Activated gamma-delta T cell treated with Interleukin-2 at 50 U/mL for 16 hours (primary cell): ENCODE measurements around the gene TTC29.
"Not testable (repeated sequence)": the region's sequence is repeated elsewhere in the genome, so short reads cannot be mapped to it uniquely, and the experiment has no call there.

Experiments used
- DNase-seq: peaks from one replicate; pipeline ENCODE4 v3.0.0-alpha.2; 2020

Gene TTC29

DNA sequence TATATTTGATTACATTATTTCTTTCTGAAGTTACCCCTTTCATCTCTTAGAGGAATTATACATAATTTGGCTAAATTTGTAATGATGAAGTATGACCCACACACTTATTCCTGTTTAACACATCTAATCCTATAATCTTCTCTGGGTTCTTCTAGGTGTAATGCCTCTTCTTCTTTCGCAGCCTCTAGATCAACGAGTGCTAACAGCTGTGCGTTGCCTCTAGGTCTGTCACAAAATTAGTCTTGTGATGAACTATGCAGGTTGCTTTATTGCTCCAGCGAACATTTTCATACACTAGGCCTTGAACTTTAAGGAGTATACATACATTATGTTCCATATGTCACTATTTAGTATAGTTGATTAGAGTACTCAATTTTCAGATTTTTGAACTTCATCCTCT, 89.9 kb downstream of the TTC29 start:
- no peak for DNase-seq

DNA sequence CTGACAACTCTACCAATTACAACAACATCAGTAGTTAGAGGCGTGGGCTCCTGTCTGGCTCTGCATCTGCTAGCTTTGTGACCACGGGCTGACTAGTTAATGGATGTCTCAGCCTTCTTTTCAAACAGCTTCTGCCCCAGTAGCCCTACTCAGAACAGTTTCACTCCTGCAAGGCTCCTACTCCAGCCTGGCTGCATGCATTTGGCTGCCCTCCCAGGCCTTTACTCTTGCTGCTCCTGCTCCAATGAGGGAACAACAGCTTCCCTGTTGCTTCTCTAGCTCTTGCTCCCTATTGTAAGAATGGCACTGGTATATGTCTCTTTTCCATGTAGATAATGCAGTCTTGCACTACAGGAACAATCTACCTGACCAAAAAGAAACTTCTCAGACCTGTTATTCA, 93.3 kb downstream of the TTC29 start:
- DNase-seq, result no peak

DNA sequence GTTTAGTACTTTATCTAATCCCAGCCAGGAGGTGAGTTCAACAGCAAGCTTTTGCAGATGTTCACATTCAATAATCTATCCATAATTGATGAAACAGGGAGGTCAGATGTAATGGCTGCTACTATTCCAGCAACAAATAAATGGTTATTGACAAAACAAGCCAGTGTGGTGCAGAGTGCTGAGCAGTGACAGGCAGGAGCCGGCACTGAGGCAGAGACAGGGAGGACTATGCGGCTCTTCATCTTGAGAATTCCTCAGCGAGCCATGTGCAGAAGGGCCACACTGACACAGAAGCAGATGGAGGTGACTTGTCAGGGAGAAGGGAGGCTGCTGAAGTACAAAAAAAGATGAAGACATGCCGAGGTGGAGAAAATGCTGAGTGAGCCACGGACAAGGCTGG, 98.3 kb downstream of the TTC29 start:
- DNase-seq, result no peak

DNA sequence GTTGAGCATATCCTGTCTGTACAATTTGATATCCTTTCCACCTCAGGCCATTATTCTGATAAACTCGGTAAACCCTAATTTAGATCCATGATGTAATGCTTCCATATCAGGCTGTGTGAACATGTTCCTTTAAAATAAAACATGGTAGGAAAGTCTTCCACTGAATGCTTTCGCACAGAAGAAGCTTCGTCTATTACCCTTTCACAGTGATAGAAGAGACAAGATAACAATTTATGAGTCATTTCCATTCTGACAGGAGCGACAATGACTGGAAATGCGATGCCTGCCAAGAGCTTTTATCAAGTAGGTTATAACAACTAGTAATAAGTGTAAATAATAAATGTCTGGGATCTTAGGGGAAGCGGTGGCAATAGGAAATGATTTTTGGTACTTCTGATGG, 98.8 kb downstream of the TTC29 start:
- DNase-seq, result no peak

DNA sequence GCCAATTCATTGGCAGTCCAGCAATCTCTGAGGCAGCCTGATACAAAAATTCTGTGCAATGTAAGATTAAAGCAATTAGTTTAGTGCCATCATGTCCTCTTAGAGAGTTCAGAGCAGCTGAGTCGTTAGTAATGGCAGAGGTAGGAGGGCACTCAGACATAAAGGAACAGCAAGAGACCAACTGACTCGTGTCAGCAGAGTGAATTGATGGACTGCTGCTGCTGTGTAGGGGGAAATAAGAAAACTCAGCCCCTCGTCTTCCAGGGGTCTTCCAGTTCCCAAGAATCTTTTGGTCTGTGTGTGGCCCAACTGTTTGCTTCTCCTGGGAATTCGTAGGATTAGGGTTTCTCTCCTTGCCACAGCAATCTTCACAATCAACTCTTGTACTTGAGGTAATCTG, 100.9 kb downstream of the TTC29 start:
- DNase-seq, result no peak

DNA sequence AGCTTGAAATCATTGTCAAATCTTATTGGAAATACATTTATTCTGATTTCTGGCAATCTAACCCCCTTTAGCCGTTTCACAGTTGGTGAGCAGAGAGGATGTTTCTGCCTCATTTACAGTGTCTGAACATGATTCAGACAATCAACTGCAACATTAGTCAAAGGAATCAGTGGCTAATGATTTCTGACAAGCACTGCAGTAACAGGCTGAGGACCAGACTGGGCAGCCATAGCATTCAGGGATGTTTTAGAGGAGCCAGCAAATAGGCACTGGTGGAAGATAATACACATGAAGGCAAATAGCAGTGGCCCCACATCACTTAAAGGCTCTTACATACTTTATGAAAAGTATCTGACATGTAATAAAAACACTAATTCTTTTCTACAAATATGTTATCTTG, 102.8 kb downstream of the TTC29 start:
- no peak for DNase-seq

DNA sequence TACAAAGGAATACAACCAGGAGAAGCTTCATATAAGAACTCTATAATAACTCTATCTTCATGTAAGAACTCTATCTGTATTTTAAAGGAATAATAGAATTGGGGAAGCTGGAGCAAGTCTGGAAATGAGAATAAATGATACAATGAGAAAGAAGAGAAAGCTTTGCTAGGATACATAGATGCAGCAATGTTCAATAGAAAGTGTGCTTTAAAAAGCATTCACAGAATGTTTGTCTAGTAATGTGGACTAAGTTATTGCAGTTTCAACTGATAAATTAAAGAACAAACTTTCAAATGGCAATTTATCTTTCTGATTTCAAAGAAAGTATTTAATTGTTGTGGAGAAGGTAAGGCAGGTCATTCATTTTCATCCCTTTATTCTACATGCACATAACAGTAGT, 104.9 kb downstream of the TTC29 start:
- DNase-seq, result no peak

DNA sequence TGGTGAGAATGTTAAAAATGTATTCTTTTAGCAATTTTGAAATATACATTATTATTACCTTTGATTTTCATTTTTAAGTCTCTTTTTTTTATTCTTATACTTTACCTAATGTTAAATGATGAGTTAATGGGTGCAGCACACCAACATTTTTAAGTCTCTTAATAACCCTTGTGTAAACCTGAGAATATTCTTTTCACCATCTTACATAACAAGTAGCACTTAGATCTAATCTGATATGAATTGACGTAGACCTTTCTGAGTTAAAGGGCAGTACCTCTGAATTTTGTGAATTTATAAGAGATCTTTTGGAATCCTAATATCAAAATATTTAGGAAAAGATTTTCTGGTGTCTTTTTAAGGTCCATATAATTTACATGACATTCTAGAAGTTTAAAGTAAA, 110.6 kb downstream of the TTC29 start:
- no peak for DNase-seq

DNA sequence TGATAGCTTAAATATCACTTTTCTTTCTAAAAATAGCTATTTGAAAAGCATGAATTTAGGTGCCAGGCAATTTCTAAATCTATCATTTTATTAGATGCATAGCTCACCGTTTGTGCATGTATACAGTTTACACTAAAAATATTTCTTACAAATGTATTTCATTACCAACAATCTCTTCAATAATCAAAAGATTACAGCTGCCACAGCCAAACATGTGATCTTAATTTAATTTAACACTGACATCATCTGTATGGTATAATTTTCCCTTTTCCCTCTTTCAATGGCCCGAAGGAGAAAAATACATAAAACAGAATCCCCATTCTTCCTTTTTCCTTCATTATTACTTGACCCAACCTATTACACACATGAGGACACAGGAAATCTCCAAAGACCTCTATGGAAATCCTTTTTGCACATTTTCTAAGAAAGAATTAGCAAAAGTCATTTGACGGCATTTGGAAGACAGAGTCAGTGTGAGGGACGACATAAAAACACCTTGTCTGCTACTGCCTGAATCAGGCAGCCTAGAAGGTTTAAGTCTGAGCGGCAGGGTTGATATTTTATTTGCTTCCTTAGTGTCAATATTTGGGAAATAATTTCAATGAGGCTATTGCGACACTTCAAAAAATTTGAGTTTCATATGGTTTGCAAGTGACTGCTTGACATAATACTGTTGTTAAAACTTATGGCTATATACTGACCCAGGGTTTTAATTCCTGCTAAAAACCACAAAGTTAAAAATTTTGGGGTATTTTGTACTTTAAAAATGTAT, 111.2 kb downstream of the TTC29 start:
- DNase-seq, result no peak

DNA sequence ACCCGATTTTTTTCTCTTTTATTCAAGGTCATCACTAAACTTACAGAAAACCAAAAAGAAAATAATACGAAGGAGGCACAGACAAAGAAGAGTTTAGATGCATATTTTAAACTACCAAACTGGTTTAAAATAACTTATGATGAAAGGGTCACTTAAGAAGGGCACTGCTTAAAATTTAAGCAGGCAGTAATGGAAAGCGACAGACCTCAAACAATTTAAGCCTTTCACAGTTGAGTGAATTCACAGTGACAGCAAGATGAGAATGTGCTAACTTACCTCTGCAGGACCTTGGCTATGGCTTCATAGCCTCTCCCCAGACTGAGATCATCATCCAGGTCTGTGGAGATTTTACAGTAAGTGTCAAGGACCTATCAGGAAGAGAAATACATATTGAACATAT, 112.1 kb downstream of the TTC29 start:
- DNase-seq, result no peak

DNA sequence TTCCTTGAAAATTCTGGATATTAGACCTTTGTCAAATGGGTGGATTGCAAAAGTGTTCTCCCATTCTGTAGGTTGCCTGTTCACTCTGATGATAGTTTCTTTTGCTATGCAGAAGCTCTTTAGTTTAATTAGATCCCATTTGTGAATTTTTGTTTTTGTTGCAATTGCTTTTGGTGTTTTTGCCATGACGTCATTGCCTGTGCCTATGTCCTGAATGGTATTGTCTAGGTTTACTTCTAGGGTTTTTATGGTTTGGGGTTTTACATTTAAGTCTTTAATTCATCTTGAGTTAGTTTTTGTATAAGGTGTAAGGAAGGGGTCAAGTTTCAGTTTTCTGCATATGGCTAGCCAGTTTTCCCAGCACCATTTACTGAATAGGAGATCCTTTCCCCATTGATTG, 122.7 kb downstream of the TTC29 start:
- DNase-seq, result not testable (repeated sequence)

DNA sequence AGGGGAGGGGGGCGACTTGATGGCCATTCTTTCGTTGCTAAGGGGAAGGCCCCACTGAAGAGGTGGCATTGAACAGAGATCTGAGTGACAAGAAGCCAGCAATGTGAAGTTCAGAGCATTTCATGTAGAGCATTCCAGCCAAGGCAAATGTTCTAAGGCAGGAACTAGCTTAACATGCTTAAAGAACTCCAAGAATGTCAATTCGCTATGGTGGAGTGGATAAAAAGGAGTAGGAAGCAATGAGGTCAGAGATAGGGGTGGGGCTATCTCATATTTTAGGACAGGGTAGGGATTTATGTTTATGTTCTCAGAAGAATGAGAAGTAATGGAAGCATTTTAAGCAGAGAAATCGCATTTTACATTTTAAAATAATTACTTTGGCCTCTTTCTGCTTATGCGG, 130.9 kb downstream of the TTC29 start:
- no peak for DNase-seq

DNA sequence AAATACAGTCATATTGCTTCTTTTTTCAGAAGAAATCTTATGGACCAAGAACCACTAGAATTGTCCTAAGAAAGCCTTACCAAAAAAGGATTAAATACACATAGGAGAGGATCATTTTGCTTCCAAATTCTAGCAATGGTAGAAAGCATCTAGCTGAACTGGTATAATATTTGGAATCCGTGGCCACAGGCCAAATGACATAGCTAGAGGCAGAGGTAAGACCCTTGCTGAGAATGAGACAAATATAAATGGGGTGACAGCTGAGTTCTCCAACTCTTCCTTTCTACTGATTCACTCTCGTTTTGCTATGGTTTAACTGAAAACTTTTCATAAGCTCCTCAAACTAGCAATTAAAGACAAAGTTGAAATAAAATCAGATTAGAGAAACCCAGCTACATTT, 150.0 kb downstream of the TTC29 start:
- DNase-seq, result no peak

DNA sequence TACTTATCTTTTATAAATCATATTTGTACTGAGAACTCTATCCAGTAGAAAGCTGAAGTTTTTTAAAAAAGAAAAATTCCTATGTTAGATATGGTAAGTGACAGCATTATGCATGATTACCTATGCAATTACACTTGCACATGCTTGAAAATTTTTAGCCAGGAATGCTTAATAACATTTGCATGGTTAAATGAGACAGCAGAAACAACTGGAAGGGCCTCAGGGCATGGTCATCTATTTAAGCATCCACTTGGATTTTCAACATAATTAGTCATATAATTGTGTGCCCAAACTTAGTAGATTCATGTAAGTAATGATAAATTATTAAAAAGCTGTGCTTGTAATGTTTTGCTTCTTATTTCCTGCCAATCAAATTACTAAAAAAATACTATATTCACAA, 151.9 kb downstream of the TTC29 start:
- no peak for DNase-seq

DNA sequence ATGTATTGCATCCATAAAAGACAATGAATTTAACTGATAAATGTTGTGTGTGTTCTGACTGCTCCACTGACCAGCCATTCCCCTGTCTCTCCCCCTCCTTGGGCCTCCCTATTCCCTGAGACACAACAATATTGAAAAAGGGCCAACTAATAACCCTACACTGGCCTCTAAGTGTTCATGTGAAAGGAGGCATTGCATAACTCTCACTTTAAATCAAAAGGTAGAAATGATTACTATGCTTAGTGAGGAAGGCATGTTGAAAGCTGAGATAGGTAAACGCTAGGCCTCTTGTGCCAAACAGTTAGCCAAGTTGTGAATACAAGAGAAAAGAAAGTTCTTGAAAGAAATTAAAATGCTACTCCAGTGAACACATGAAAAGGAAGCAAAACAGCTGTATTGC, 154.2 kb downstream of the TTC29 start:
- DNase-seq, result no peak

DNA sequence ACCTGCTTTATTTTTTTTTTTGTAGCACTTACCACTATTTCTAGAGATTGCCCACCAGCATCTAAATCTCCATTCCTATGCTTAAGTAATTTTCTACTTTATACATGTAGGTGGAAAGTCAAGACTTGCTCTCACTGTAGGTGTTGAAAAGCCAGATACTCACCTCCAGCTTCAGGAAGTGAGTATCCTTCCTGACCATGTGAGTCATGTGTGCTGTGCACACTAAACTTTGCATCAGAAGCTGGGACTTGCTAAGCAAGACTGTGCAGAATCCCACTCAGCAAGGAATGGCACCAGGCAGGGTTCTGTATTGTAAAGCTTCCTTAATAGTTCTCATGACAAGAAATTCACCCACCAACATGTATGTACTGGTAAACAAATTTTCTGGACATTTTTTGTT, 155.1 kb downstream of the TTC29 start:
- no peak for DNase-seq

DNA sequence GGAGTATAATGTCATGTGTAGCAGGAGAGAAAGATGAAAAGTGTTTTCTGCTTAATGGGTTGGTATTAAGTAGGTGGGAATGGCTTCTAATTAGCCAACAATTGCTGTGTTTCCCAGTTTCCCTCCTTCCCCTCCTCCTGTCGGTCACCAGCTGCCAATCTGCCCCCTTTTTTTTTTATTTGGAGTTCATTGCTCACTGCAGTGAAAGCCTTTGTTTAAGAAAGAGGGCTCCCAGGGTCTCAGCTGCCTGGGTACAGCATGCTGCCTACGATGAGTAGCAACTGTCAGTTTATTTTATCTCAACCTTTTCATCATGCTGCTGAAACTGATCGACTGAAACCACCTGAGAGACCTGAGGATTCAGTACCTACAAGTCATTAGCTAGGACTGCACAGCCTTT, 157.9 kb downstream of the TTC29 start:
- DNase-seq, result no peak

DNA sequence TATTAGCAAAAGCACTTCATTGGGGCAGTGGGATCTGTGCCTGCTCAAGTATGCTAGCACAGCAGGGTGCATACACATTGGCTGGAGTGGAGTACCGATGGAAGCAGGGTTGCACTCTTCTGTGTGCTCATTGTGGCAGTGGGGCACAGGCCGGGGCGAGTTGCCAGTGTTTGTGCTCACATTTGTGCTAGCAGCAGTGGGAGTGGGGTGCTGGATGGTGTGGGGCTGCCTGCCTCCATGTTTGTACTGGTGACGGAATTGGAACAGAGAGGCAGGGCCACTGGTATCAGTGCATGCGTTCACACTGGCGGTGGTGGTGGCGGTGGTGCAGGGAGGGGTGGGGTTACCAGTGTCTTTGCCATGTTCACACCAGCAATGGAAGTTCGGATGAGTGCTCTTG, 169.0 kb downstream of the TTC29 start:
- no peak for DNase-seq

DNA sequence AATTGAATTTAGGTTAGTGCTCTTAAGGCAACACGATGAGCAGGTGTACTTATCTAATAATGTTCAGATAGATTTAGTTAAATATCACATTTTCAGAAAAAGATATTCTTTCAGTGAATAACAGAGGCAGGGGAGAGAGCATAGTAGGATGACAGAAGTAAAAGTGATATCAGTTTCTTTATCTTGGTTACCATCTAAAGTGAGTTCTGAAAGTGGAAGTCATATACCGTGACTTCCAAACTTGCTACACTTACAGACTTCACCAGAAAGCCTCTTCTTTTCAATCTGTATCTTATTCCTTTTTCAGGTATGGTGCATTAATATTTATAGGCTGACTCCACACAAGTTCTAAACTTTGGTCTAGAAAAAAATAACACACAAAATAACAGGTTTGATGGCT, 182.1 kb downstream of the TTC29 start:
- DNase-seq, result no peak

DNA sequence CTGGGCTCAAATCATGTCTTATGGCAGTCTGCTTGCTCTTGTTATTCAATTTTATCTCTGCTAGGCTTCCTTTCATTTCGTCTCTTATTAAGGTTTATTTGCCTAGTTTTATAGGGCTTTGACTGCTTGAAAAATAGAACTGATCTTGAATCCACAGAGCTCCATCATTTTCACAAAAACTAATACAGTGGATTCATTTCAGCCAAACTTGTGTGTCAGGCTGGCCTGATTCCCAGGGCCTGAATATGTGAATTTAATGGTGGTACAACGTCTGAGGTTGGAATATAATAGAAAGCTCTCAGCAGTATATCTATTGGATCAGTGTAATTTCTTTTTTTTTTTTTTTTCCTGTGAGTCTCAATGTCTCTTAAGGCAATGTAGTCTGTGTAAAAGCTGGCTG, 183.6 kb downstream of the TTC29 start:
- no peak for DNase-seq

DNA sequence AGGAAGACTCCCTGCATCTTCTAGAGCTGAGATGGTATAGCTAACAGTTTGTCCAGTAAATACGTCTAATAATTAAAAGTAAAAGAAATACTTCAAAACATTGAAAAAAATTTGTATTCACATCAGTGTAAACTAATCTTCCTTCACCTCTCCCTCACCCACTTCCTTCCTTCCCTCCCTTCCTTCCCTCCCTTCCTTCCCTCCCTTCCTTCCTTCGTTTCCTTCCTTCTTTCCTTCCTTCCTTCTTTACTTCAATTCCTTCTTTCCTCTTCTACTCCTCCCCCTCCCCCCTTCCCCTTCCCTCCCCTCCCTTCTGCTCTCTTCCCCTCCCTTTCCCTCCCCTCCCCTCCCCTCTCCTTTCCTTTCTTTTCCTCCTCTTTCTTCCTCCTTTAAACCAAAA, 203.2 kb downstream of the TTC29 start:
- DNase-seq, result no peak

DNA sequence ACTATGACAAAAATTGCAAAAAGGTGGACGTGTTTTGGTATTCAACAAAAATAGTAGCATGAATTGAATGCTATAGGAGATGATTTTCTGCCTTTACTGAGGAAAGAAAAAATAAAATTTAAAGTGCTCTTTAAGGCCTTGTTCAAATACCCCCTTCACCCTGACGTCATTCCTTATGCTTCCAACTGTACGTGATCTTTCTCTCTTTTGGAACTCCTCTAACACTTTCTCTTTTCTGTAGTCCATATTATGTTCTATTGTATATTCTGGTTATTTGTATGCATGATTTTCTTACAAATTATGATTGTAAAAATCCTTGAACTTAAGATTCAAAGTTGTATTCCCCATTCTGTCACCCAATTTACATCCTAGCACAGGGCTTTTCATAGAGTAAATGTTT, 206.5 kb downstream of the TTC29 start:
- no peak for DNase-seq

DNA sequence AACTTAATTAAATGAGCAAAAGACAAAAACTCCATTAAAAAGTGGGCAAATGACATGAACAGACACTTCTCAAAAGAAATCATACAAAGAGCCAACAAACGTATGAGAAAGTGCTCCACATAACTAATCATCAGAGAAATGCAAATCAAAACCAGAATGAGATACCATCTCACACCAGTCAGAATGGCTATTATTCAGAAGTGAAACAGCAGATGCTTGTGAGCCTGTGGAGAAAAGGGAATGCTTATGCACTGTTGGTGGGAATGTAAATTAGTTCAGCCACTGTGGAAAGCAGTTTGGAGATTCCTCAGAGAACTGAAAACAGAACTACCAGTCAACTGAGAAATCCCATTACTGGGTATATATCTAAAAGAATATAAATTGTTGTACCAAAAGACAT, 222.1 kb downstream of the TTC29 start:
- DNase-seq, result not testable (repeated sequence)

DNA sequence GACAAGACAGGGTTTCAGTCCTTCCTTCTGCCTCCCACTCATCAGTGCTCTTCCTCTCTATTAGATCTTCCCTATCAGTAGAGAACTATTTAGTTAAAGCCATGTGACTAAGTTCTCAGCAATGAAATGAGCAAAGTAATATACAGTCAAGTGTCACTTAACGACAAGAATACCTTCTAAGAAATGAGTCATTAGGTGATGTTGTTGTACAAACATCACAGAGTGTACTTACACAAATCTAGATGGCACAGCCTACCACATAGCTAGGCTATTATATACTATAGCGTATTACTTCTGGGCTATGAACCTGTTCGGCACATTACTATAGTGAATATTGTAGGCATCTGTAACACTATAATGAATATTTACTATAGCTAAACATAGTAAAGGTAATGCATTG, 235.7 kb downstream of the TTC29 start:
- no peak for DNase-seq

DNA sequence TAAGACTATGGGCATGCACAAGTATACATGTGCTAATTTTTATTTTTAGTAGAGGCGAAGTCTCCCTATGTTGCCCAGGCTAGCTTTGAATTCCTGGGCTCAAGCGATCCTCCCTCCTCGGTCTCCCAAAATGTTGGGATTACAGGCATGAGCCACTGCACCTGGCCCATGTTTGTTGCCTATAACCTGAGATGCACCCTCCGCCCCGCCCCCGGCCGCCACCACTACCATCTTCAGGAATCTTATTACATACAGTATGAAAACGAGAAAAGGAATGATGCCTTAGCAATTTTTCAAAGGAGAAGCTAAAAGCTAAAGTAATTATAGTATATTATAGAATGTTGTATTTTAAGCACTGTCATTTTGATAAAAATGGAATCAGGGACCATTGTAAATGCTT, 245.8 kb downstream of the TTC29 start:
- DNase-seq, result no peak
